Left lung (tissue), 10 donors: ENCODE results near the gene PMVK. TPM values are rescaled to one million over a fixed set of nuclear protein-coding genes. Genes with fewer than 3 reads are reported as not detected.
"Not testable (repeated sequence)": the region's sequence is repeated elsewhere in the genome, so short reads cannot be mapped to it uniquely, and the experiment has no call there.

ENCODE experiments used
- ATAC-seq: fragments of 200-7000 bp; cut with Tn5 transposase; one replicate; pipeline ENCODE4 v1.9.1; 2020; ENCODE audit warnings: moderate library complexity
- DNase-seq, 4 donors: peaks; one replicate each; pipeline ENCODE4 v3.0.0-alpha.2; 2013 to 2020
- H3K27ac ChIP-seq, 2 donors: fragments of 200-600 bp; sonication (generic) in 1 of 2; one replicate each; pipeline versions ENCODE4 v1.5.0 to v1.8.0; 2020 to 2021
- H3K27me3 ChIP-seq, 2 donors: fragments of 200-600 bp; sonication (generic) in 1 of 2; one replicate each; pipeline versions ENCODE4 v1.5.0 to v1.8.0; 2020 to 2021
- H3K36me3 ChIP-seq, 2 donors: fragments of 200-600 bp; sonication (generic) in 1 of 2; one replicate each; pipeline versions ENCODE4 v1.5.0 to v1.8.0; 2020 to 2021
- H3K4me1 ChIP-seq, 2 donors: fragments of 200-600 bp; one replicate each; pipeline ENCODE4 v1.8.0; 2021
- H3K4me3 ChIP-seq, 2 donors: fragments of 200-600 bp; sonication (generic) in 1 of 2; one replicate each; pipeline versions ENCODE4 v1.5.0 to v1.8.0; 2020 to 2021; ENCODE audit warnings: mild to moderate bottlenecking in 1 of 2
- H3K9me3 ChIP-seq, 2 donors: fragments of 200-600 bp; sonication (generic) in 1 of 2; one replicate each; pipeline versions ENCODE4 v1.5.0 to v1.8.0; 2020 to 2021
- CTCF ChIP-seq, 2 donors: fragments of 200-600 bp; sonication (generic) in 1 of 2; IDR thresholded peaks; one replicate each; pipeline versions ENCODE4 v1.5.0 to v1.8.0; 2021; ENCODE audit warnings: antibody characterized with exemption in 2 of 2
- intact Hi-C, 2 donors: fragments of 100-400 bp; cut with DNase I; formaldehyde crosslinking; loops; one replicate each; pipeline versions ENCODE4 v1.11.2 to v1.14.2; 2022
- polyA plus RNA-seq, 6 donors: library from polyadenylated mRNA; unstranded; fragments of 120-200 nt; gene quantifications; one replicate each; pipeline ENCODE4 v1.2.1, GENCODE V29; 2013; ENCODE audit not compliant: insufficient read length in 6 of 6
- total RNA-seq, 2 donors: library from RNA; stranded (reverse); fragmentation: NEBNext Ultra II Directional; extraction: Animal tissue kit (Norgen Biotek cat#: 25700); gene quantifications; one replicate each; pipeline ENCODE4 v1.2.1, GENCODE V29; 2021
- donor health status: DM: no; HTN: yes; CAD: no.
- donor health status: DM: no; HTN: no; CAD: no.

Gene PMVK
- total and polyA plus RNA-seq, 8 donors = 31.7 to 44.3 (median 35.8) TPM

DNA sequence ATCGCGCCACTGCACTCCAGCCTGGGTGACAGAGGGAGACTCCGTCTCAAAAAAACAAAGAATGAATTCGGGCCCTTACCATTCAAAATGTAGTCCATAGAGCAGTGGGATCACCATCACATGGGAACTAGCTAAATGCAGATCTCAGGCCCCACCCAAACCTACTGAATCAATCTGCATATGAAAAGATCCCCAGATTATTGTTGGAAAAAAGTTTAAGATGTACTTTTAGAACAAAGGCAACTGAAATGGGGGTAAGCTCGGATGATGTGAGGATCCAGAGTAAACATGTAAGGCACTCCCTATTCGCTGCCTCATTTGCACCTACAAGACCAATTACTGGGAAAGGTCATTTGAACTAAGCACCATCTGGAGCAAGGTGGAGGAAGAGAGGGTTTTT lies 45.8 kb upstream of the PMVK start:
- peaks cover 0 to 33% of the 10 kb centered on the region in 2 donors for H3K4me1 ChIP-seq
- H3K9me3 ChIP-seq = no peaks in the 10 kb centered on the region
- peak overlapping the region; percentile 31 to 59 for H3K4me3 ChIP-seq
- no peak for ATAC-seq
- no peak for DNase-seq
- no peaks in the 10 kb centered on the region for H3K27me3 ChIP-seq
- peaks cover 0 to 11% of the 10 kb centered on the region in 2 donors for H3K36me3 ChIP-seq
- no peak for TF ChIP-seq CTCF (IDR thresholded peaks at IDR 0.05)
- intact Hi-C loops = no loop called here
- peak overlapping the region in 1 of 2 donors; percentile 71 for H3K27ac ChIP-seq

- Histone ChIP-seq H3K36me3 (peaks cover 0 to 4% of the 10 kb centered on the region in 2 donors), H3K27ac (no peak overlapping the region), H3K4me3 (no peak overlapping the region), H3K4me1 (peaks cover 8 to 18% of the 10 kb centered on the region in 2 donors), H3K9me3 (no peaks in the 10 kb centered on the region), H3K27me3 (no peaks in the 10 kb centered on the region)
- ATAC-seq (no peak), DNase-seq (no peak)
- TF ChIP-seq CTCF (IDR thresholded peaks at IDR 0.05) = no peak
- intact Hi-C loops = no loop called here
These were observed 41.8 kb upstream of the PMVK start for GRCh38 chr1:154978360-154978759.

- H3K4me1 ChIP-seq = peaks cover 12 to 24% of the 10 kb centered on the region in 2 donors
- H3K36me3 ChIP-seq, DNase-seq, H3K27ac ChIP-seq, ATAC-seq, H3K4me3 ChIP-seq, intact Hi-C loops, H3K27me3 ChIP-seq, H3K9me3 ChIP-seq: not testable (repeated sequence)
These were observed 41.2 kb upstream of the PMVK start for GRCh38 chr1:154977762-154978161.

- no peak for TF ChIP-seq CTCF (IDR thresholded peaks at IDR 0.05)
- Histone ChIP-seq H3K4me3 (peak overlapping the region; percentile 63 to 68), H3K27me3 (no peaks in the 10 kb centered on the region), H3K9me3 (no peaks in the 10 kb centered on the region), H3K4me1 (peaks cover 33 to 38% of the 10 kb centered on the region in 2 donors), H3K27ac (peak overlapping the region; percentile 98 to 99), H3K36me3 (peaks cover 0 to 4% of the 10 kb centered on the region in 2 donors)
- intact Hi-C loops = no loop called here
- peak; percentile 43 to 85 (median 71) for DNase-seq
- no peak for ATAC-seq
These were observed 39.0 kb upstream of the PMVK start for GRCh38 chr1:154975409-154976059.

DNA sequence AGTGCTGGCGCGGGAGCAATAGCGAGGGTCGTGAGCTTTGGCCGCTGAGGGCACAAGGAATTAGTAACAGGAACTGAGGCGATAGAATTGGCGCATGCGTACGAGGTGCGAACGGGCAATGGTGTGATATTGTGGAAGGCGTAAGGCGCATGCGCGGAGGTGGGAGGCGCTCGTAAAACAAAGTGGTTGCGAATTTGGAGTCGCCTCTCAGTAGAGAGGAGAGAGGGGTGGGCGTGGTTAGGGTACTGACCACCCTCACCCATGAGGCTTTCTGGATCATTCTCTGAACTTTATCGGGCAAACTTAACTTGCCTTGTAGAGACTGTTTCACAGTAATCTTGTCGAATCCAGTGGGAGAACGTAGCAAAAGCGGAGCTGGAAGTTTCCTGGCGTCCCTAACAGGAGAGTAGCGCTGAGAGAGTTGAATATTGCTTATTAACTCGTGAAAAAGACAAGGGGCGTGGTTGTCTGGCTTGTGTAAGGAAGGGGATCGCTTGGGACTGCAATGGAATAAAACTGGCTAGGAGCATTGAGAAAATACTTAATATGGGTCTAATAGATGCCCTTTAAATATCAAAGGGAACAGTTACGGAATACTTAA lies 38.4 kb upstream of the PMVK start:
- Histone ChIP-seq H3K4me1 (peaks cover 38 to 44% of the 10 kb centered on the region in 2 donors), H3K36me3 (peaks cover 0 to 4% of the 10 kb centered on the region in 2 donors), H3K4me3 (peak overlapping the region; percentile 63 to 68), H3K9me3 (no peaks in the 10 kb centered on the region), H3K27ac (peak overlapping the region; percentile 98 to 99), H3K27me3 (no peaks in the 10 kb centered on the region)
- DNase-seq = peak; percentile 94 to 100 (median 97)
- intact Hi-C loops = no loop called here
- TF ChIP-seq CTCF (IDR thresholded peaks at IDR 0.05) = no peak
- peak; percentile 54 for ATAC-seq
